SH-SY5Y (cell line): Measurements from ENCODE around the gene RNU5D-1.

Experiments
- GATA2 ChIP-seq: IDR thresholded peaks from 2 replicates; pipeline ENCODE4 v1.6.1; 2011; ENCODE audit warnings: mild to moderate bottlenecking, low read depth, low read length
- GATA3 ChIP-seq: IDR thresholded peaks from 2 replicates; pipeline ENCODE4 v1.6.1; 2011; ENCODE audit warnings: low read depth, mild to moderate bottlenecking, low read length, moderate library complexity

Gene RNU5D-1

GRCh38 chr1:44696101-44696500 is 34.9 kb downstream of the RNU5D-1 start:
- TF ChIP-seq GATA2 (no peak), GATA3 (no peak)

GRCh38 chr1:44695671-44696070 is 35.3 kb downstream of the RNU5D-1 start:
- no peak for TF ChIP-seq GATA2
- TF ChIP-seq GATA3 = no peak

GRCh38 chr1:44694863-44695478 is 36.0 kb downstream of the RNU5D-1 start:
- no peak for TF ChIP-seq GATA3
- no peak for TF ChIP-seq GATA2

GRCh38 chr1:44693900-44694299 is 37.1 kb downstream of the RNU5D-1 start:
- TF ChIP-seq GATA3 (no peak), GATA2 (no peak)

- TF ChIP-seq GATA2 (no peak), GATA3 (no peak)
Measured at GRCh38 chr1:44693159-44693558, 37.8 kb downstream of the RNU5D-1 start.

- no peak for TF ChIP-seq GATA2
- TF ChIP-seq GATA3 = no peak
Measured at GRCh38 chr1:44689447-44689765, 41.6 kb downstream of the RNU5D-1 start.

GRCh38 chr1:44688760-44689446 is 42.1 kb downstream of the RNU5D-1 start:
- TF ChIP-seq GATA2 (no peak), GATA3 (no peak)

- TF ChIP-seq GATA2 (no peak), GATA3 (no peak)
Measured at GRCh38 chr1:44685881-44686280, 45.1 kb downstream of the RNU5D-1 start.

- TF ChIP-seq GATA3 (no peak), GATA2 (no peak)
Measured at GRCh38 chr1:44685218-44685617, 45.8 kb downstream of the RNU5D-1 start.

GRCh38 chr1:44684525-44684924 is 46.4 kb downstream of the RNU5D-1 start:
- no peak for TF ChIP-seq GATA2

- TF ChIP-seq GATA2 (no peak), GATA3 (no peak)
Measured at GRCh38 chr1:44682883-44683265, 48.1 kb downstream of the RNU5D-1 start.

- TF ChIP-seq GATA3 = no peak
- no peak for TF ChIP-seq GATA2
Measured at GRCh38 chr1:44681905-44682882, 48.8 kb downstream of the RNU5D-1 start.
